Esophagus (tissue), 2 donors: ENCODE data around the gene OR56A4. TPM values are rescaled to one million over a fixed set of nuclear protein-coding genes. Genes with fewer than 3 reads are reported as not detected.
"Not testable (repeated sequence)": the region's sequence is repeated elsewhere in the genome, so short reads cannot be mapped to it uniquely, and the experiment has no call there.

Source experiments
- H3K27ac ChIP-seq, 2 donors: one replicate each; pipeline ENCODE4 v1.5.1; 2013; ENCODE audit warnings: low read depth in 2 of 2, mild to moderate bottlenecking in 2 of 2, inconsistent platforms in 1 of 2, low read length in 1 of 2, moderate library complexity in 1 of 2
- H3K27me3 ChIP-seq, 2 donors: one replicate each; pipeline ENCODE4 v1.6.1; 2013; ENCODE audit warnings: low read length in 2 of 2, control low read depth in 1 of 2, mild to moderate bottlenecking in 1 of 2; ENCODE audit not compliant: insufficient read depth in 2 of 2, control insufficient read depth in 1 of 2
- H3K36me3 ChIP-seq, 2 donors: one replicate each; pipeline ENCODE4 v1.6.1; 2013; ENCODE audit warnings: low read length in 1 of 2; ENCODE audit not compliant: control insufficient read depth in 2 of 2, insufficient read depth in 2 of 2
- H3K4me1 ChIP-seq, 2 donors: one replicate each; pipeline ENCODE4 v1.6.1; 2013; ENCODE audit warnings: low read length in 1 of 2; ENCODE audit not compliant: control insufficient read depth in 2 of 2, insufficient read depth in 2 of 2
- H3K4me3 ChIP-seq, 2 donors: one replicate each; pipeline ENCODE4 v1.5.1; 2013; ENCODE audit warnings: low read length in 2 of 2, mild to moderate bottlenecking in 2 of 2, low read depth in 1 of 2, moderate library complexity in 1 of 2
- H3K9me3 ChIP-seq, 2 donors: one replicate each; pipeline ENCODE4 v1.6.1; 2013; ENCODE audit warnings: mild to moderate bottlenecking in 2 of 2, low read depth in 1 of 2, low read length in 1 of 2, moderate library complexity in 1 of 2; ENCODE audit not compliant: control insufficient read depth in 2 of 2, insufficient read depth in 1 of 2
- WGBS, 2 donors: extraction: QIAGEN DNeasy Blood & Tissue Kit; methylation state at CpG; one replicate each; pipeline ENCODE4 v1.1.7; 2013; 5-methylcytosine and 5-hydroxymethylcytosine counted together
- polyA plus RNA-seq, 2 donors: library from polyadenylated mRNA; stranded (reverse); fragments of 200-250 nt; gene quantifications; one replicate each; pipeline ENCODE4 v1.2.3, GENCODE V29; 2013
- donor health status: healthy with polysubstance abuse.
- donor health status: Bipolar disorder and iron deficiency.

OR56A4 gene
- polyA plus RNA-seq, 2 donors = not detected

GRCh38 chr11:5967708-5968107 lies 39.0 kb downstream of the OR56A4 start:
- no peak overlapping the region for H3K4me3 ChIP-seq

DNA sequence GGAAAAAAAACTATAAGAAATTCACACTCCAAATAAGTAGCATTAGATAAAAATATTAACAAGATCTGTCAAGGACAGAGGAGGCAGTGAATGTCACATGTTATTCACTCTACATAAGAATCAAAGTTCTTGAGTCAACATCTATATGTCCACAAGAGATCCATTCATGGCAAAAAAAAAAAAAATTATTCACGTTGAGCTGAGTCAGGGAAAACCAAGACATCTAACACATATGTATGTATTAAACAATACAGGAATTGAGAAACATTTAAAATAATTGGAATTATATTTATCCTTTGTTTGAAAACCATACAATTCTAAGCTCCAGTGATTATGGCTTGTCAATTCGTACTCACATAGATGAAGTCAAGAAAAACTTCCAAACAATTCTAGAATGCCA lies 39.8 kb downstream of the OR56A4 start:
- Histone ChIP-seq H3K27me3 (no peaks in the 10 kb centered on the region), H3K36me3 (no peaks in the 10 kb centered on the region), H3K4me1 (no peaks in the 10 kb centered on the region), H3K9me3 (no peaks in the 10 kb centered on the region), H3K27ac (no peak overlapping the region), H3K4me3 (no peak overlapping the region)
- WGBS, 2 donors = 58 to 61% methylated on average over 2 of the region's 2 CpGs

More at GRCh38 chr11:5967708-5968107, 39.0 kb downstream of the OR56A4 start:
- H3K36me3 ChIP-seq = no peaks in the 10 kb centered on the region
- H3K27ac ChIP-seq = no peak overlapping the region
- H3K9me3 ChIP-seq = no peaks in the 10 kb centered on the region
- 59 to 61% methylated on average over 3 of the region's 3 CpGs for WGBS, 2 donors
- no peaks in the 10 kb centered on the region for H3K4me1 ChIP-seq
- no peaks in the 10 kb centered on the region for H3K27me3 ChIP-seq

- H3K36me3 ChIP-seq, H3K4me3 ChIP-seq, H3K4me1 ChIP-seq, H3K27ac ChIP-seq, H3K9me3 ChIP-seq, H3K27me3 ChIP-seq: not testable (repeated sequence)
- WGBS, 2 donors = 94% methylated on average over 35 to 40 of the region's 40 CpGs
These were observed 45.9 kb downstream of the OR56A4 start for GRCh38 chr11:5960704-5961320.

GRCh38 chr11:5955586-5955985 lies 51.2 kb downstream of the OR56A4 start:
- Histone ChIP-seq H3K4me3 (no peak overlapping the region), H3K4me1 (no peaks in the 10 kb centered on the region), H3K36me3 (no peaks in the 10 kb centered on the region), H3K9me3 (peaks cover 0 to 3% of the 10 kb centered on the region in 2 donors), H3K27me3 (no peaks in the 10 kb centered on the region), H3K27ac (no peak overlapping the region)
- WGBS, 2 donors = 74 to 81% methylated on average over 3 of the region's 3 CpGs

Other genes with a start within 250 kb of the OR56A4 start
- not detected for gene OR52N5, start 223.6 kb downstream of the OR56A4 start, polyA plus RNA-seq
- not detected for gene OR52N1, start 215.7 kb downstream of the OR56A4 start, polyA plus RNA-seq
- not detected for gene OR52N2, start 198.0 kb downstream of the OR56A4 start, polyA plus RNA-seq
- gene OR52E6, start 165.0 kb downstream of the OR56A4 start, polyA plus RNA-seq = not detected
- gene OR52E8, start 149.3 kb downstream of the OR56A4 start, polyA plus RNA-seq = not detected
- gene OR52E4, start 126.3 kb downstream of the OR56A4 start, polyA plus RNA-seq = not detected
- not detected for gene OR52E5, start 113.7 kb downstream of the OR56A4 start, polyA plus RNA-seq
- gene OR56A3, start 64.7 kb downstream of the OR56A4 start, polyA plus RNA-seq = not detected
- not detected for gene OR56A5, start 38.5 kb downstream of the OR56A4 start, polyA plus RNA-seq
- gene OR52L1, start 20.0 kb downstream of the OR56A4 start, polyA plus RNA-seq = not detected
- not detected for gene OR56A1, start 23.8 kb upstream of the OR56A4 start, polyA plus RNA-seq
- gene OR56B4, start 100.7 kb upstream of the OR56A4 start, polyA plus RNA-seq = not detected
- gene OR52B2, start 163.4 kb upstream of the OR56A4 start, polyA plus RNA-seq = not detected
- gene OR52W1, start 192.3 kb upstream of the OR56A4 start, polyA plus RNA-seq = not detected
- gene C11orf42, start 198.6 kb upstream of the OR56A4 start, polyA plus RNA-seq = not detected
- 10 to 100 TPM; 18.6 to 31.7 TPM for gene FHIP1B, start 227.7 kb upstream of the OR56A4 start, polyA plus RNA-seq
- gene CNGA4, start 232.1 kb upstream of the OR56A4 start, polyA plus RNA-seq = under 1 TPM; 0.06 TPM